Neural cell (in vitro differentiated cells): ENCODE data around the gene ZNF547.

Experiments
- CTCF ChIP-seq: fragments of 450-650 bp; IDR thresholded peaks from 2 replicates; pipeline ENCODE4 v1.5.1; 2014; ENCODE audit warnings: antibody characterized with exemption, mild to moderate bottlenecking, moderate library complexity; ENCODE audit not compliant: poor library complexity, severe bottlenecking
- EP300 ChIP-seq: fragments of 450-650 bp; conservative IDR thresholded peaks from 2 replicates; pipeline ENCODE4 v1.6.1; 2014; ENCODE audit warnings: antibody characterized with exemption, mild to moderate bottlenecking, moderate library complexity; ENCODE audit not compliant: poor library complexity, severe bottlenecking
- EZH2 ChIP-seq: fragments of 200-600, 300-800 bp; shearing (Covaris generic), sonication (generic); IDR thresholded peaks from 2 replicates; pipeline ENCODE4 v1.6.1; 2014; ENCODE audit warnings: antibody characterized with exemption, low read length, borderline replicate concordance, mild to moderate bottlenecking; ENCODE audit not compliant: insufficient read depth, poor library complexity, severe bottlenecking
- MXI1 ChIP-seq: fragments of 450-650 bp; conservative IDR thresholded peaks from 2 replicates; pipeline ENCODE4 v1.6.1; 2014; ENCODE audit warnings: antibody characterized with exemption, mild to moderate bottlenecking; ENCODE audit not compliant: poor library complexity, severe bottlenecking
- POLR2AphosphoS5 ChIP-seq: IDR thresholded peaks from 2 replicates; pipeline ENCODE4 v1.6.1; 2012
- RAD21 ChIP-seq: fragments of 450-650 bp; conservative IDR thresholded peaks from 2 replicates; pipeline ENCODE4 v1.6.1; 2014; ENCODE audit warnings: antibody characterized with exemption, mild to moderate bottlenecking, moderate library complexity
- REST ChIP-seq: IDR thresholded peaks from 2 replicates; pipeline ENCODE4 v1.6.1; 2012; ENCODE audit warnings: borderline replicate concordance
- SMC3 ChIP-seq: fragments of 450-650 bp; conservative IDR thresholded peaks from 2 replicates; pipeline ENCODE4 v1.6.1; 2014; ENCODE audit warnings: antibody characterized with exemption, mild to moderate bottlenecking, moderate library complexity; ENCODE audit not compliant: poor library complexity
- TAF1 ChIP-seq: IDR thresholded peaks from 2 replicates; pipeline ENCODE4 v1.6.1; 2012; ENCODE audit warnings: low read depth

GRCh38 chr19:57321116-57321515 lies 42.2 kb upstream of the ZNF547 start:
- no peak for TF ChIP-seq CTCF
- no peak for TF ChIP-seq EP300
- no peak for TF ChIP-seq MXI1
- no peak for TF ChIP-seq EZH2
- no peak for TF ChIP-seq TAF1
- no peak for TF ChIP-seq RAD21
- no peak for TF ChIP-seq REST
- TF ChIP-seq SMC3 = no peak
- TF ChIP-seq POLR2AphosphoS5 = no peak
